Measurements from ENCODE around the gene S100A16. TPM values are rescaled to one million over a fixed set of nuclear protein-coding genes. Genes with fewer than 3 reads are reported as not detected.

Gene S100A16
- total RNA-seq, 1 experiment from 2014 or later = 196 TPM

DNA sequence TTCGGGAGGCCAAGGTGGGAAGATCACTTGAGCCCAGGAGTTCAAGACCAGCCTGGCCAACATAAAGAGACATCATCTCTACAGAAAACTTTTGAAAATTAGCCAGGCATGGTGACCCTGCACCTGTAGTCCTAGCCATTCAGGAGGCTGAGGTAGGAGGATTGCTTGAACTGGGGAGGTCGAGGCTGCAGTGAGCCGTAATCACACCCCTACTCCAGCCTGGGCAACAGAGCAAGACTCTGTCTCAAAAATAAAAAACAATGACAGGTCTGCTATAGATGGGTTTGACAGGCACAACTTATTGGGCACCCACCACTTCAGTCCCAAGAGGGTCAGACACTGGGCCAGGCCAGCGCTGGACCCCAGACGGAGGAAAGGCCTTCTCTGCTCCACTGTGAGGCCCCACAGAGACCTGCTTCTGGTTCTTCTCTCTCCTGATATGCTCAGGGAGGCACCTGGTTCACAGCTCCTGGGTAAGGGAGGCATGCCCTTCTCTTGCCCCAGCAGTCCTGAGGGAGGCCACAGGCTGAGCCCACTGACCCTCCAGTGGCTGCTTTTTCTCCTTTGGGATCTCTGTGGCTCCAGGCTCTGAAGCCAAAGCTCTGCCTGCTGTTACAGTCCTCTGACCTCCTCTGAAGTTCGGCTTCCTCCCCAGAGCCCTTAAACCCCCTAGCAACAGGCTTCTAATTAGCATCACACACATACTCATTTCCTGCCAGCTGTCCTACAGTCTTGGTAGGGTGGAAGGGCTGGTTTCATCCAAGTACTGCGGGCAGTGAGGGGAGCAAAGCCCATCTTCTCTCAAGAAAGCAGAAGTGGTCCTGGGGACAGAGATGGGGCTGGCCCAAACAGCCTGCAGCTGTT, 14.4 kb downstream of the S100A16 start:
- Histone ChIP-seq H3K9ac (ENCODE audit: low read length) (no peak overlapping the region), H4K20me1 (ENCODE audit: insufficient read depth) (no peaks in the 10 kb centered on the region), H2AFZ (ENCODE audit: low read depth, low read length, poor library complexity, severe bottlenecking) (no peak overlapping the region), H3K9me2 (ENCODE audit: insufficient read depth) (no peaks in the 10 kb centered on the region), H3K36me3 (ENCODE audit: control insufficient read depth in 1 of 2, insufficient read depth in 2 of 2, low read length in 2 of 2) (no peaks in the 10 kb centered on the region), H3K9me3 (ENCODE audit: control insufficient read depth in 1 of 2, insufficient read depth in 1 of 2, low read depth in 1 of 2, low read length in 2 of 2) (no peaks in the 10 kb centered on the region), H3K27me3 (ENCODE audit: insufficient read depth, low read length) (no peaks in the 10 kb centered on the region), H3K4me2 (ENCODE audit: low read length) (no peak overlapping the region), H3K4me1 (ENCODE audit: control insufficient read depth in 1 of 2, insufficient read depth in 2 of 2, low read length in 2 of 2) (peaks cover 8 to 22% of the 10 kb centered on the region in 2 experiments), H3K27ac (ENCODE audit: low read depth, low read length) (no peak overlapping the region; the same call in 1 of the 2 replicates), H3K4me3 (replicated peaks in 1 of 2; ENCODE audit: low read depth in 1 of 2, low read length in 2 of 2) (no peak overlapping the region), H3K79me2 (ENCODE audit: insufficient read depth, low read length) (no peaks in the 10 kb centered on the region)
- peak; percentile 37; the same call in 1 of the 2 replicates for TF ChIP-seq POLR2AphosphoS5 (IDR thresholded peaks at IDR 0.05; ENCODE audit: low read depth, low read length)
- TF ChIP-seq, protein P1, sequence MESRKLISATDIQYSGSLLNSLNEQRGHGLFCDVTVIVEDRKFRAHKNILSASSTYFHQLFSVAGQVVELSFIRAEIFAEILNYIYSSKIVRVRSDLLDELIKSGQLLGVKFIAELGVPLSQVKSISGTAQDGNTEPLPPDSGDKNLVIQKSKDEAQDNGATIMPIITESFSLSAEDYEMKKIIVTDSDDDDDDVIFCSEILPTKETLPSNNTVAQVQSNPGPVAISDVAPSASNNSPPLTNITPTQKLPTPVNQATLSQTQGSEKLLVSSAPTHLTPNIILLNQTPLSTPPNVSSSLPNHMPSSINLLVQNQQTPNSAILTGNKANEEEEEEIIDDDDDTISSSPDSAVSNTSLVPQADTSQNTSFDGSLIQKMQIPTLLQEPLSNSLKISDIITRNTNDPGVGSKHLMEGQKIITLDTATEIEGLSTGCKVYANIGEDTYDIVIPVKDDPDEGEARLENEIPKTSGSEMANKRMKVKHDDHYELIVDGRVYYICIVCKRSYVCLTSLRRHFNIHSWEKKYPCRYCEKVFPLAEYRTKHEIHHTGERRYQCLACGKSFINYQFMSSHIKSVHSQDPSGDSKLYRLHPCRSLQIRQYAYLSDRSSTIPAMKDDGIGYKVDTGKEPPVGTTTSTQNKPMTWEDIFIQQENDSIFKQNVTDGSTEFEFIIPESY (IDR thresholded peaks at IDR 0.05; ENCODE audit: extremely low read depth, insufficient replicate concordance, low read length) = no peak
- no TSS peak for BruUV-seq (replicated peaks)
- ATAC-seq (no peak), DNase-seq (ENCODE audit: low read depth, low spot score) (no peak)
- POLR2A ChIA-PET = interaction anchor here (0.8 to 1.4 kb wide), 4 partner anchors 10 to 66 kb away, joined by 3 to 5 read pairs (median 4); no protein-coding TSS in a partner anchor
- RAD21 ChIA-PET (ENCODE audit: low non-redundant PET in 1 of 2, low total read pairs in 2 of 2, uncharacterized antibody in 2 of 2, unreplicated experiment in 2 of 2) = no interaction called here
- CTCF ChIA-PET = no interaction called here
- intact Hi-C loops (cut with micrococcal nuclease) = no loop called here

DNA sequence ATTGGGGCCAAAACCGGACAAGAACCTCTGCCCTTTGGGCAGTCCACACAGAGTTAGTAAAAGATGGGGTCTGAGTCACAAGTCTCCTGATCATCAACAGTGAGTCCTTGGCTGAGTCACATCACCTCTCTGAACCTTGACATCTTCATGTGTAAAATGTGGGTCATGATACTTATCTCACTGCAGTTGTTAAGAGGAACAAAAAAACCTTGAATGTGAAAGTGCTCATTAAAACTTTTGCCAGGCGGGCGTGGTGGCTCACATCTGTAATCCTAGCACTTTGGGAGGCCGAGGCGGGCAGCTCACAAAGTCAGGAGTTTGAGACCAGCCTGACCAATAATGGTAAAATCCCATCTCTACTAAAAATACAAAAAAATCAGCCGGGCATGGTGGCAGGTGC, 15.7 kb downstream of the S100A16 start:
- TF ChIP-seq RAD21 (IDR thresholded peaks at IDR 0.05; ENCODE audit: low read depth) = no peak
- TF ChIP-seq SP1 (IDR thresholded peaks at IDR 0.05; ENCODE audit: low read depth) = peak; percentile 41; the same call in 1 of the 2 replicates
- TF ChIP-seq FOSL1 (IDR thresholded peaks at IDR 0.05; ENCODE audit: low read depth) = peak; percentile 54; the same call in 1 of the 2 replicates
- no peak for TF ChIP-seq POLR2A (IDR thresholded peaks at IDR 0.05; ENCODE audit: borderline replicate concordance, extremely low read depth, insufficient read depth, insufficient read length)
- no peak for TF ChIP-seq EZH2phosphoT487 (IDR thresholded peaks at IDR 0.05; ENCODE audit: borderline replicate concordance)
- TF ChIP-seq, protein P2, sequence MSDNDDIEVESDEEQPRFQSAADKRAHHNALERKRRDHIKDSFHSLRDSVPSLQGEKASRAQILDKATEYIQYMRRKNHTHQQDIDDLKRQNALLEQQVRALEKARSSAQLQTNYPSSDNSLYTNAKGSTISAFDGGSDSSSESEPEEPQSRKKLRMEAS (IDR thresholded peaks at IDR 0.05) = no peak
- no peak for TF ChIP-seq SIN3A (IDR thresholded peaks at IDR 0.05; ENCODE audit: low read depth)
- peak; percentile 39; the same call in 1 of the 2 replicates for TF ChIP-seq JUND (IDR thresholded peaks at IDR 0.05)
- no peak for TF ChIP-seq EZH2 (IDR thresholded peaks at IDR 0.05)
- TF ChIP-seq ZNF274 (IDR thresholded peaks at IDR 0.05; ENCODE audit: low read depth, low read length) = no peak
- no peak for TF ChIP-seq YY1 (IDR thresholded peaks at IDR 0.05; ENCODE audit: extremely low read depth, insufficient replicate concordance, low read depth, low read length)
- intact Hi-C loops (cut with micrococcal nuclease) = no loop called here

More for the DNA sequence above, 15.7 kb downstream of the S100A16 start:
- H4K20me1 ChIP-seq (ENCODE audit: insufficient read depth) = no peaks in the 10 kb centered on the region
- no TSS peak for BruUV-seq (replicated peaks)
- H3K36me3 ChIP-seq (ENCODE audit: control insufficient read depth in 1 of 2, insufficient read depth in 2 of 2, low read length in 2 of 2) = no peaks in the 10 kb centered on the region
- H3K9ac ChIP-seq (ENCODE audit: low read length) = 0 out of 2 replicates have a peak overlapping the region, but pooled peaks have one; percentile 1
- H3K4me1 ChIP-seq (ENCODE audit: control insufficient read depth in 1 of 2, insufficient read depth in 2 of 2, low read length in 2 of 2) = peaks cover 8 to 22% of the 10 kb centered on the region in 2 experiments
- no peak overlapping the region for H2AFZ ChIP-seq (ENCODE audit: low read depth, low read length, poor library complexity, severe bottlenecking)
- H3K79me2 ChIP-seq (ENCODE audit: insufficient read depth, low read length) = no peaks in the 10 kb centered on the region
- no peaks in the 10 kb centered on the region for H3K9me3 ChIP-seq (ENCODE audit: control insufficient read depth in 1 of 2, insufficient read depth in 1 of 2, low read depth in 1 of 2, low read length in 2 of 2)
- no peaks in the 10 kb centered on the region for H3K27me3 ChIP-seq (ENCODE audit: insufficient read depth, low read length)
- peak overlapping the region; percentile 50 for H3K4me2 ChIP-seq (ENCODE audit: low read length)
- ChIA-PET POLR2A (interaction anchor here (1.4 kb wide), 1 partner anchor 12 kb away, joined by 5 read pairs; no protein-coding TSS in a partner anchor), RAD21 (ENCODE audit: low non-redundant PET in 1 of 2, low total read pairs in 2 of 2, uncharacterized antibody in 2 of 2, unreplicated experiment in 2 of 2) (no interaction called here), CTCF (interaction anchor here (0.8 kb wide), 1 partner anchor 25 kb away, joined by 3 read pairs; no protein-coding TSS in a partner anchor)
- DNase-seq (ENCODE audit: low read depth, low spot score) = no peak
- peak; percentile 83 for ATAC-seq
- no peaks in the 10 kb centered on the region for H3K9me2 ChIP-seq (ENCODE audit: insufficient read depth)
- H3K27ac ChIP-seq (ENCODE audit: low read depth, low read length) = no peak overlapping the region
- H3K4me3 ChIP-seq (replicated peaks in 1 of 2; ENCODE audit: low read depth in 1 of 2, low read length in 2 of 2) = no peak overlapping the region

All from HCT116 (cell line).